SW480 (cell line): ENCODE data around the gene IFT172.
"Not testable (repeated sequence)": the region's sequence is repeated elsewhere in the genome, so short reads cannot be mapped to it uniquely, and the experiment has no call there.

Experiments used
- DNase-seq: peaks from one replicate; pipeline ENCODE4 v3.0.0-alpha.2; 2016; ENCODE audit warnings: low spot score

The IFT172 gene, protein sequence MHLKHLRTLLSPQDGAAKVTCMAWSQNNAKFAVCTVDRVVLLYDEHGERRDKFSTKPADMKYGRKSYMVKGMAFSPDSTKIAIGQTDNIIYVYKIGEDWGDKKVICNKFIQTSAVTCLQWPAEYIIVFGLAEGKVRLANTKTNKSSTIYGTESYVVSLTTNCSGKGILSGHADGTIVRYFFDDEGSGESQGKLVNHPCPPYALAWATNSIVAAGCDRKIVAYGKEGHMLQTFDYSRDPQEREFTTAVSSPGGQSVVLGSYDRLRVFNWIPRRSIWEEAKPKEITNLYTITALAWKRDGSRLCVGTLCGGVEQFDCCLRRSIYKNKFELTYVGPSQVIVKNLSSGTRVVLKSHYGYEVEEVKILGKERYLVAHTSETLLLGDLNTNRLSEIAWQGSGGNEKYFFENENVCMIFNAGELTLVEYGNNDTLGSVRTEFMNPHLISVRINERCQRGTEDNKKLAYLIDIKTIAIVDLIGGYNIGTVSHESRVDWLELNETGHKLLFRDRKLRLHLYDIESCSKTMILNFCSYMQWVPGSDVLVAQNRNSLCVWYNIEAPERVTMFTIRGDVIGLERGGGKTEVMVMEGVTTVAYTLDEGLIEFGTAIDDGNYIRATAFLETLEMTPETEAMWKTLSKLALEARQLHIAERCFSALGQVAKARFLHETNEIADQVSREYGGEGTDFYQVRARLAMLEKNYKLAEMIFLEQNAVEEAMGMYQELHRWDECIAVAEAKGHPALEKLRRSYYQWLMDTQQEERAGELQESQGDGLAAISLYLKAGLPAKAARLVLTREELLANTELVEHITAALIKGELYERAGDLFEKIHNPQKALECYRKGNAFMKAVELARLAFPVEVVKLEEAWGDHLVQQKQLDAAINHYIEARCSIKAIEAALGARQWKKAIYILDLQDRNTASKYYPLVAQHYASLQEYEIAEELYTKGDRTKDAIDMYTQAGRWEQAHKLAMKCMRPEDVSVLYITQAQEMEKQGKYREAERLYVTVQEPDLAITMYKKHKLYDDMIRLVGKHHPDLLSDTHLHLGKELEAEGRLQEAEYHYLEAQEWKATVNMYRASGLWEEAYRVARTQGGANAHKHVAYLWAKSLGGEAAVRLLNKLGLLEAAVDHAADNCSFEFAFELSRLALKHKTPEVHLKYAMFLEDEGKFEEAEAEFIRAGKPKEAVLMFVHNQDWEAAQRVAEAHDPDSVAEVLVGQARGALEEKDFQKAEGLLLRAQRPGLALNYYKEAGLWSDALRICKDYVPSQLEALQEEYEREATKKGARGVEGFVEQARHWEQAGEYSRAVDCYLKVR (N-terminal part only)

GRCh38 chr2:27489498-27490397 lies at the start of gene IFT172:
TSS of gene IFT172 (minus strand) at chr2:27489743. CDS start at chr2:27489653, 90 bp downstream.
- DNase-seq, result peak; percentile 100

GRCh38 chr2:27538839-27539450 lies 49.4 kb upstream of the IFT172 start:
- DNase-seq, result not testable (repeated sequence)

- no peak for DNase-seq
Measured at GRCh38 chr2:27537287-27537686, 47.7 kb upstream of the IFT172 start.

DNA sequence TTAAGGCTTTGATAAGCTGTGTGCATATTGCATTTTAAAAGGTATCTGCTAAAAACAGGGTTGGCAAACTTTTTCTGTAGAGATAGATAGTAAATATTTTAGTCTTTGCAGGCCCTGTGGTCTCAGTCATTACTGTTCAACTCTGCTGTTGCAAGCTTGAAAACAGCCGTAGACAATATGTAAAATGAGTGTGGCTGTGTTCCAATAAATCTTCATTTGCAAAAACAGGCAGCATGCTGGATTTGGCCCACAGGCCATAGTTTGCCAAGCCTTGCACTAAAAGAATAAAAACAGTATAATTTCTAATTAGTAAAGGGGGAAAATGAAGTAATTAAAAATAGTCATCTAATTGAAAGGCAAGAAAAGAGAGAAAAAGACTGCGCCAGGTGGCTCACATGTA lies 42.4 kb upstream of the IFT172 start:
- DNase-seq, result no peak

- DNase-seq, result peak; percentile 76
Measured at GRCh38 chr2:27527182-27527581, 37.6 kb upstream of the IFT172 start.

- no peak for DNase-seq
Measured at GRCh38 chr2:27522400-27522945, 32.9 kb upstream of the IFT172 start.

DNA sequence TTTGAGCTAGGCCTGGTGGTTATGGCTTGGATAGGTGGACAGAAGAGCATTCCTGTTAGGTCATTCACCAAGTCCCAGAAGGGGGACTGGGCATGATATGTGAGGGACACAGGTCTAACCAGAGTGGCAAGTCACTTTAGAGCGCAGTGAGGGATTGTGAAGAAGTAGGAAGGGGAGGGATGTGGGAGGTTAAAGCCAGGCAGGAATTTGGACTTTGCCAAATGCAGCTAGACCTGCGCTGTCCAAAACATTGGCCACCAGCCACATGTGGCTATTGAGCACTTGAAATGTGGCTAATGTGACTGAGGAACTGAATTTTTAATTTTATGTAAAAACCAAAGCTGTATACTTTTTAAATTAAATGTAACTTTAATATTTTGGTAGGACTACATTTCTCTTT lies 30.8 kb upstream of the IFT172 start:
- no peak for DNase-seq

- DNase-seq, result no peak
Measured at GRCh38 chr2:27518782-27519113, 29.2 kb upstream of the IFT172 start.

GRCh38 chr2:27518113-27518781 lies 28.7 kb upstream of the IFT172 start:
- DNase-seq, result no peak

- DNase-seq, result no peak
Measured at GRCh38 chr2:27509326-27509725, 19.8 kb upstream of the IFT172 start.

- DNase-seq, result no peak
Measured at GRCh38 chr2:27507293-27507692, 17.8 kb upstream of the IFT172 start.

DNA sequence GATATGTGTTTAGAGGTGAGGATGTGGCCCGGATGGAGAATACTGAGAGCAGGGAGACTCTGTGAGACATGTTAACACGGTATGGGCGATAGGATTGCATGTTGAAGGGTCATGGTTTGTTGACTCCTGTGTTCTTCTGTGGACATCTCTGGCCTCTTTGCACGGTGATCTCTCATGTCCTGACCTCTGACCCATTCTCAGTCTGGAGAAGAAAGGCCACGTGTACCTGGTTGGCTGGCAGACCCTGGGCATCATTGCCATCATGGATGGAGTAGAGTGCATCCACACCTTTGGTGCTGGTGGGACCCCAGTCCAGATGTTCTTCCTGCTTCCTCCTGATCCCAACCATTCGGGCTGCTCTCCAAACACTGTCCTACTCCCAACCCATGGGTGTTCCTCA lies 17.0 kb upstream of the IFT172 start:
- no peak for DNase-seq

- no peak for DNase-seq
Measured at GRCh38 chr2:27502142-27502541, 12.6 kb upstream of the IFT172 start.

DNA sequence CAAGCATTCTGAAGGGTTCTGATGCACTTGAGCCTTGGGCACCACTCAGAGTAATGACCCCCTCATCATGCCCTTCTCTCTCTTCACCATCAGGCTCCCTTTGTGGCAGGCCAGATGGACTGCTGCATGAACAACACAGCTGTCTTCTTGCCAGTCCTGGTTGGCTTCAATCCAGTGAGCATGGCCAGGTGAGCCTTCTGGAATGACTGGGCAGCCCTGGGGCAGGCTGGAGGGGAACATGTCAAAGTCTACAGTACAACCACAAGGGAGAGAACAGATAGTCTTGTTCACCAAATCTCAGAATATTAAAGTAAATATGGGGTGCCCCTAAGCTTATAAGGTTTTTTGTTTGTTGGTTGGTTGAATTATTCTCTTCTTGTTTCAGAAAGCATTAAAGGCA lies 11.5 kb upstream of the IFT172 start:
- DNase-seq, result no peak

- DNase-seq, result no peak
Measured at GRCh38 chr2:27498975-27499374, 9.4 kb upstream of the IFT172 start.

DNA sequence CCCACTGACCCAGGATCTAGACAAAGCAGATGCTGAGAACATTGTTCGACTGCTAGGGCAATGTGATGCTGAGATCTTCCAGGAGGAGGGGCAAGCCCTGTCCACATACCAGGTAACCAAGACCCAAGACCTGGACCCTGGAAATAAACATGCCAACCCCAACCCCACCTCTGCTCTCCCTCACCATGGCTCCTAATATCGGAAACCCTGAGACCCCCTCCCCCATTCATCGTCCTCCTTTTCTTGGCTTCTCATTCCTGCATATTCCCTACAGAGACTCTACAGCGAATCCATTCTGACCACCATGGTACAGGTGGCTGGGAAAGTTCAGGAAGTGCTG lies 7.7 kb upstream of the IFT172 start:
- no peak for DNase-seq

GRCh38 chr2:27496357-27497287 lies 7.1 kb upstream of the IFT172 start, which contains the start of gene GCKR:
TSS of gene GCKR (plus strand) at chr2:27496839. CDS start at chr2:27496905, 66 bp downstream.
- no peak for DNase-seq

- no peak for DNase-seq
Measured at GRCh38 chr2:27495840-27496356, 6.4 kb upstream of the IFT172 start.
